GM18909 (cell line): ENCODE data around the gene GPR33.
"Not testable (repeated sequence)": the region's sequence is repeated elsewhere in the genome, so short reads cannot be mapped to it uniquely, and the experiment has no call there.

Experiments
- ATAC-seq: cut with Tn5 transposase; IDR thresholded peaks from one replicate; pipeline ENCODE4 v1.9.1; 2021; ENCODE audit warnings: mild to moderate bottlenecking; ENCODE audit not compliant: unreplicated experiment, poor library complexity

GPR33 gene

GRCh38 chr14:31462450-31462849 lies 25.4 kb downstream of the GPR33 start:
- not testable (repeated sequence) for ATAC-seq

DNA sequence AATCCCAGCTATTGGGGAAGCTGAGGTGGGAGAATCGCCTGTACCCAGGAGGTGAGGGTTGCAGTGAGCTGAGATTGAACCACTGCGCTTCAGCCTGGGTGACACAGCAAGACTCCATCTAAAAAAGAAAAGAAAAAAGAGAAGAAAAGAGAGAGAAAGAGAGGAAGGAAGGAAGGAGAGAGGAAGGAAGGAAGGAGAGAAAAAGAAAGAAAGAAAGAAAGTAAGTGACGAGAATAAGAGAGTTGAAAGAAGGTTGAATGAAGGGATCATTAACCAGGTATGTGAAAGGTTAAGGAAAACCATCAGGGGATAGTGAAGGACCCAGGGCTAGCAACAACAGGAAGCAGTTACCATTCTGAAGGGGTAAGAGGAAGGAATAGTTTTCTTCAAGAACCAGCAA lies 26.3 kb downstream of the GPR33 start:
- no peak for ATAC-seq

- ATAC-seq: no peak
Observed at GRCh38 chr14:31457665-31458659, 29.9 kb downstream of the GPR33 start.

GRCh38 chr14:31456841-31457664 lies 30.8 kb downstream of the GPR33 start, which contains the start of gene DTD2:
DTD2 (minus strand) TSS chr14:31457506; CDS start chr14:31457393, 113 bp downstream.
- ATAC-seq: peak; percentile 99

DNA sequence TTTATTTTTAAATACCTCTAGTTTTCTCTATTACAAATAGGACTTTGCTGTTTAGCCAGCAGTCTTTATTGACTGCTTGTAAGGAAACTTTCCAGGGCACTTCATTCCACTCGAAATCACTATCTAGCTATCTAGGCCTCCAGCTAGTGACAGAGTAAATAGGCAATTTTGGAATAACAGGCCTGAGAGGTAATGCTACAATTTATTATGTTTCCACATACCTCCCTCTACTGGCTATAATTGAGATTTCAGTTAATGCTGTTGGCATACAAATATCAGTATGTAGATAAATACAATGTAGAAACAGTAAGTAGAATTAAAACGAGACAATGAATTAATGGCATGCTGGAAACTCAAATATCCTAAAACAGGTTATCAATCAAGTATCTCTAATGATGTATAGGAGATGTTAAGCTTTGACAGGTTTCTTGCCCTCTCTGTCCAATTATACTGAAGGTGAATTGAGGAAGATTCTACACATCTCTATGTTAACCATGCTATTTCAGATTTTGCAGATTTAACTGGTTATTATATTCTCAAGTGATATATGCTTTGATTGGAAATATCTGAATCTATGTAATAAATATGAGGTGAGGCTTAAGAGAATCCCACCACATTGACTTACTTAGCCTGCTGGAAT lies 37.7 kb downstream of the GPR33 start:
- ATAC-seq: peak; percentile 72

DNA sequence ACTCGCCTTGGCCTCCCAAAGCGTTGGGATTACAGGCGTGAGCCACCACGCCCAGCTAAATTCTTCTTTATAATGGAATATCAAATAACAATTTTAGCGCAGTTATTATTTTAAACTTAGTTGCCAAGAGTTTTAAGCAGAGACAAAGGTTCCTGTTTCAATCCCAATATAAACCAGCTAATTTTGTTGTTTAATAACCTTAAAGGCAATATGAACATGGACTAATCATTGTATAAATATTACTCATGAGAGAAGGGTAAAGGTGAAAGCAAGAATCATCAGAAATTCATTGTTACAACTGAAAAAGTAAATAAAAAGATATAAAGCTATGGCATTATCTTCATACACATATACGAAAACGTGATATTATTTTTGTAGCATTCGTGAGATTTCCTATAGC lies 38.7 kb downstream of the GPR33 start:
- no peak for ATAC-seq

DNA sequence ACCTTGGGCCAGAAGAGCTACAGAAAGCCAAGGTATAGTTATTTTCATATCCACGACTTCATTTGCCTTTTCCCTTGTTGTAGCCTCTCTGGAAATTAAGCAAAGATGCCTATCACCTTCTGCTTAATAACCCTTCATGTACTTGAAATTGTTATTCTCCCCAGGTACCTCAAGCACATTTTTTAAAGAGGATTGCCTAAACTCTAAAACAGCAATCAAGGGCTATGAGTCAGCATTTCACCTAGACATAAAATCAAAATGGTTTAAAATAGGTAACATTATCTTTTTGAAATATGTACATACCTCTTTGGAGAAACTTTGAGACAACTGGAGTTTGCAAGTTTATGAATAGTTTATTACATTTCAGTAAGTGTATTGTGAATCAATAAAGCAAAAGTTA lies 42.1 kb downstream of the GPR33 start:
- no peak for ATAC-seq

- no peak for ATAC-seq
Observed at GRCh38 chr14:31442284-31442683, 45.6 kb downstream of the GPR33 start.

GRCh38 chr14:31441273-31442111 lies 46.3 kb downstream of the GPR33 start:
- ATAC-seq: no peak

DNA sequence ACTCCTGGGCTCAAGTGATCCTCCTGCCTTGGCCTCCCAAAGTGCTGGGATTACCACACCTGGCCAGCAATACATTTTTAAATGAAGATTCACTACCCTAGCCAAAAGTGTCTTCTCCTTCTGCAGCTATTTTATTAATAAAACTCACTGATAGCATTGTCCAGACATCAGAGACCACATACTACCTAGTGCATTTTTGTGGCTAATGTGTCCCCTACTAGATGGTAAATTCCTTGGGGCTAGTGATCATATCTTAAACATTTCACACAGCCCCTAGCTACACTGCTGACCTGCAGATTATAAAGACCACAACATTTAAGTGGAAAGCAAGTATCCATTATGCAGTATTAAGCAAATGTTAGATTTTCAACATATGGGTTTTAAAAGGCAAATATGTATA lies 47.6 kb downstream of the GPR33 start:
- no peak for ATAC-seq

DNA sequence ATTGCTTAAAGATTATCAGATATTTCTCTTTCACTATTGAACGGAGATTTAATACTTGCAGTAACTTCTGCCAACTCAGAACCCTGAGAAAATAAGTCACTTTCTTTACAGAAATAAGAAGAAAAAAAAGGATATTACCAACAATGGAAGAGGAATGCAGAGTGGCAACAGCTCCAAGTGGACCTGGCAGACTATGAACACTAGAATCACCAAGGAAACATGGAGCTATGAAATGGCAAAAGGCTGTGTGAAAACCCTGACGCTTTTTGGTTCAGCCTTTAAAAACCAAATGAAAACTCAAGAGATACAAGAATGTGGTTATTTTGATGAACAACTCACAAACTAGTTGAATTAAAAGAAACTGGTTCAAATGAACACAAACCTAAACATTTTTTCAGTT lies 48.3 kb downstream of the GPR33 start:
- no peak for ATAC-seq

DNA sequence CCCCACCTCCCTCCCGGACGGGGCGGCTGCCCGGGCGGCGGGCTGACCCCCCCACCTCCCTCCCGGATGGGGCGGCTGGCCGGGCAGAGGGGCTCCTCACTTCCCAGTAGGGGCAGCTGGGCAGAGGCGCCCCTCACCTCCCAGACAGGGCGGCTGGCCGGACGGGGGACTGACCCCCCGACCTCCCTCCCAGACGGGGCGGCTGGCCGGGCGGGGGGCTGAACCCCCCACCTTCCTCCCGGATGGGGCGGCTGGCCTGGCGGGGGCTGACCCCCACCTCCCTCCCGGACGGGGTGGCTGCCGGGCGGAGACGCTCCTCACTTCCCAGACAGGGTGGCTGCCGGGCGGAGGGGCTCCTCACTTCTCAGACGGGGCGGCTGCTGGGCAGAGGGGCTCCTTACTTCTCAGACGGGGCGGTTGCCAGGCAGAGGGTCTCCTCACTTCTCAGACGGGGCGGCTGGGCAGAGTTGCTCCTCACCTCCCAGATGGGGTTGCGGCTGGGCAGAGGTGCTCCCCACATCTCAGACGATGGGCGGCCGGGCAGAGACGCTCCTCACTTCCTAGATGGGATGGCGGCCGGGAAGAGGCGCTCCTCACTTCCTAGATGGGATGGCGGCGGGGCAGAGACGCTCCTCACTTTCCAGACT lies 50.7 kb downstream of the GPR33 start:
- ATAC-seq: not testable (repeated sequence)

DNA sequence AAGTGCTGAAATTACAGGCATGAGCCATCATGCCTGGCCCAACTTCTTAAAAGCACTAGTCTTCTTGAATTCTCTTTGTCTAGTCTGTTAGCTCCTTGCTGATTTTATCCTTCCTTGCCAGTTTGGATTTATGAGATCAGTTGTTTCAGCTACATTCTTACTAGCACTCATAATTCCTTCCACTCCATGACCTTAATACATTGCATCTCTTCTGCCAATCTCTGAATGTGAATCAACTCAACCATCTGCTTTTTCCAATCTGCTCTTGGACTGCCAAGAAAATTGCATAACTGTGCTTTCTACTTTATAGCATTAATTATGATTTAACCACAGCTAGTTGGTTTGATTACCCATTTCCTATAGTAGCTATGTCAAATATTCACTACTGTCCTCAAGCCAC lies 52.6 kb downstream of the GPR33 start:
- ATAC-seq: no peak
